Ishikawa (cell line): ENCODE data around the gene RPS14.

Experiments
- CREB1 ChIP-seq: IDR thresholded peaks from 2 replicates; pipeline ENCODE4 v1.6.1; 2012; ENCODE audit warnings: low read depth
- EP300 ChIP-seq: IDR thresholded peaks from 2 replicates; pipeline ENCODE4 v1.6.1; 2012; ENCODE audit warnings: borderline replicate concordance
- FOXM1 ChIP-seq: IDR thresholded peaks from 2 replicates; pipeline ENCODE4 v1.6.1; 2012; ENCODE audit warnings: low read depth, borderline replicate concordance
- NFIC ChIP-seq: IDR thresholded peaks from 2 replicates; pipeline ENCODE4 v1.6.1; 2012
- RAD21 ChIP-seq: IDR thresholded peaks from 2 replicates; pipeline ENCODE4 v1.6.1; 2012; ENCODE audit warnings: low read depth
- TAF1 ChIP-seq: IDR thresholded peaks from 2 replicates; pipeline ENCODE4 v1.6.1; 2012; ENCODE audit warnings: low read depth, mild to moderate bottlenecking
- TEAD4 ChIP-seq: IDR thresholded peaks from 2 replicates; pipeline ENCODE4 v1.6.1; 2012
- ZBTB7A ChIP-seq: IDR thresholded peaks from 2 replicates; pipeline ENCODE4 v1.6.1; 2012; ENCODE audit warnings: low read depth
- TF ChIP-seq, protein P1 (sequence below): IDR thresholded peaks from 2 replicates; pipeline ENCODE4 v1.6.1; 2012
- TF ChIP-seq, protein P2 (sequence below): IDR thresholded peaks from 2 replicates; pipeline ENCODE4 v1.6.1; 2012; ENCODE audit warnings: low read depth, mild to moderate bottlenecking

DNA sequence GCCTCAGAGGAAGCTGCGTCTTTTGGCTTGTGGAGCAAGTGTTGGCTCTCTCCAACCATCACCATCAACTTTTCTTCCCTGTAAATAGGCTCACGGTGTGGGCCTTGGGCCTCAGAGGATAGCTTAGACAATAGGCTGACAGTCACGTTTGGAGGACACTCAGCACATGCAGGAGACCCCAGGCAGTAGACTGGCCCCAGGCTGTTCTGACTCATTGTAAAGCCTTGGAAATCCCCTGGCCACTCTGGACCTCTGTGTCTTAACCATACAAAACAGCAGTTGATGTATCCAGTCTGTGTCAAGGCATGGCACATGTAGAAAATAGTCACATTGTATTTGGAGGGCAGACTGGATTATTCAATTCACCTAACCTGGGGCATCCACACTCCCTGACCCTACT, 55.4 kb downstream of the RPS14 start:
- TF ChIP-seq TAF1, result no peak
- TF ChIP-seq TEAD4, result no peak
- TF ChIP-seq RAD21, result no peak
- TF ChIP-seq, protein P1, sequence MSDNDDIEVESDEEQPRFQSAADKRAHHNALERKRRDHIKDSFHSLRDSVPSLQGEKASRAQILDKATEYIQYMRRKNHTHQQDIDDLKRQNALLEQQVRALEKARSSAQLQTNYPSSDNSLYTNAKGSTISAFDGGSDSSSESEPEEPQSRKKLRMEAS, result no peak
- TF ChIP-seq, protein P2, sequence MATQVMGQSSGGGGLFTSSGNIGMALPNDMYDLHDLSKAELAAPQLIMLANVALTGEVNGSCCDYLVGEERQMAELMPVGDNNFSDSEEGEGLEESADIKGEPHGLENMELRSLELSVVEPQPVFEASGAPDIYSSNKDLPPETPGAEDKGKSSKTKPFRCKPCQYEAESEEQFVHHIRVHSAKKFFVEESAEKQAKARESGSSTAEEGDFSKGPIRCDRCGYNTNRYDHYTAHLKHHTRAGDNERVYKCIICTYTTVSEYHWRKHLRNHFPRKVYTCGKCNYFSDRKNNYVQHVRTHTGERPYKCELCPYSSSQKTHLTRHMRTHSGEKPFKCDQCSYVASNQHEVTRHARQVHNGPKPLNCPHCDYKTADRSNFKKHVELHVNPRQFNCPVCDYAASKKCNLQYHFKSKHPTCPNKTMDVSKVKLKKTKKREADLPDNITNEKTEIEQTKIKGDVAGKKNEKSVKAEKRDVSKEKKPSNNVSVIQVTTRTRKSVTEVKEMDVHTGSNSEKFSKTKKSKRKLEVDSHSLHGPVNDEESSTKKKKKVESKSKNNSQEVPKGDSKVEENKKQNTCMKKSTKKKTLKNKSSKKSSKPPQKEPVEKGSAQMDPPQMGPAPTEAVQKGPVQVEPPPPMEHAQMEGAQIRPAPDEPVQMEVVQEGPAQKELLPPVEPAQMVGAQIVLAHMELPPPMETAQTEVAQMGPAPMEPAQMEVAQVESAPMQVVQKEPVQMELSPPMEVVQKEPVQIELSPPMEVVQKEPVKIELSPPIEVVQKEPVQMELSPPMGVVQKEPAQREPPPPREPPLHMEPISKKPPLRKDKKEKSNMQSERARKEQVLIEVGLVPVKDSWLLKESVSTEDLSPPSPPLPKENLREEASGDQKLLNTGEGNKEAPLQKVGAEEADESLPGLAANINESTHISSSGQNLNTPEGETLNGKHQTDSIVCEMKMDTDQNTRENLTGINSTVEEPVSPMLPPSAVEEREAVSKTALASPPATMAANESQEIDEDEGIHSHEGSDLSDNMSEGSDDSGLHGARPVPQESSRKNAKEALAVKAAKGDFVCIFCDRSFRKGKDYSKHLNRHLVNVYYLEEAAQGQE, result no peak
- TF ChIP-seq NFIC, result no peak
- no peak for TF ChIP-seq FOXM1
- no peak for TF ChIP-seq ZBTB7A
- TF ChIP-seq CREB1, result no peak
- no peak for TF ChIP-seq EP300
